Activated naive CD4-positive, alpha-beta T cell treated with anti-CD3 and anti-CD28 coated beads, Interleukin-2, amount 50 U/mL, for 72 hours (primary cell): ENCODE results near the gene GCSAM. TPM values are rescaled to one million over a fixed set of nuclear protein-coding genes. Genes with fewer than 3 reads are reported as not detected.

Experiments used
- total RNA-seq, 2 donors: library from RNA; stranded (reverse); gene quantifications; one replicate each; pipeline ENCODE4 v1.2.3, GENCODE V29; 2022

The GCSAM gene
- total RNA-seq, 2 donors from 2014 or later = 5.2 to 23.7 TPM

Other genes with a start within 250 kb of the GCSAM start
- gene ABHD10, start 154.2 kb downstream of the GCSAM start, total RNA-seq = 10 to 100 TPM; 68.1 to 87.6 TPM
- gene TAGLN3, start 134.3 kb downstream of the GCSAM start, total RNA-seq = 1 to 10 TPM in 1 of 2 donors, under 1 TPM in 1; 0.49 to 6.9 TPM
- not detected for gene TMPRSS7, start 98.5 kb downstream of the GCSAM start, total RNA-seq
- gene C3orf52, start 46.9 kb downstream of the GCSAM start, total RNA-seq = 10 to 100 TPM in 1 of 2 donors, 1 to 10 TPM in 1; 6.5 to 11.2 TPM
- gene SLC9C1, start 161.0 kb upstream of the GCSAM start, total RNA-seq = not detected
- 10 to 100 TPM; 34.5 to 63.3 TPM for gene CD200, start 199.9 kb upstream of the GCSAM start, total RNA-seq